Neutrophil (primary cell): Measurements from ENCODE around the gene TAOK1.

ENCODE experiments used
- H3K27ac ChIP-seq: fragments of 200-600 bp; sonication (generic); 2 replicates; pipeline ENCODE4 v1.5.1; 2016; ENCODE audit warnings: mild to moderate bottlenecking, moderate library complexity
- H3K27me3 ChIP-seq: fragments of 200-600 bp; sonication (generic); 2 replicates; pipeline ENCODE4 v1.6.0; 2016; ENCODE audit warnings: mild to moderate bottlenecking
- H3K36me3 ChIP-seq: fragments of 200-600 bp; sonication (generic); 2 replicates; pipeline ENCODE4 v1.5.1; 2017
- H3K4me1 ChIP-seq, 2 experiments: fragments of 200-600 bp in 1 of 2; sonication (generic) in 1 of 2; 1 replicate in 1 of 2; 2 replicates in 1 of 2; pipeline versions ENCODE4 v1.5.1 to v1.6.1; 2013 to 2016; ENCODE audit warnings: low read depth in 1 of 2, low read length in 1 of 2, mild to moderate bottlenecking in 1 of 2, moderate library complexity in 1 of 2; ENCODE audit not compliant: control insufficient read depth in 1 of 2, insufficient read depth in 1 of 2
- H3K4me3 ChIP-seq, 2 experiments: fragments of 200-600 bp in 1 of 2; sonication (generic) in 1 of 2; 1 replicate in 1 of 2; 2 replicates in 1 of 2; pipeline ENCODE4 v1.5.1; 2013 to 2016; ENCODE audit warnings: low read depth in 1 of 2, low read length in 1 of 2, mild to moderate bottlenecking in 1 of 2, moderate library complexity in 1 of 2
- H3K9me3 ChIP-seq: fragments of 200-600 bp; sonication (generic); 2 replicates; pipeline ENCODE4 v1.5.1; 2016
- TF ChIP-seq, protein P1 (sequence below): fragments of 200-600 bp; sonication (generic); IDR thresholded peaks from 2 replicates; pipeline ENCODE4 v1.5.1; 2016; ENCODE audit warnings: antibody characterized with exemption

TAOK1 gene

GRCh38 chr17:29524692-29525091, 134.5 kb downstream of the TAOK1 start:
- TF ChIP-seq, protein P1, sequence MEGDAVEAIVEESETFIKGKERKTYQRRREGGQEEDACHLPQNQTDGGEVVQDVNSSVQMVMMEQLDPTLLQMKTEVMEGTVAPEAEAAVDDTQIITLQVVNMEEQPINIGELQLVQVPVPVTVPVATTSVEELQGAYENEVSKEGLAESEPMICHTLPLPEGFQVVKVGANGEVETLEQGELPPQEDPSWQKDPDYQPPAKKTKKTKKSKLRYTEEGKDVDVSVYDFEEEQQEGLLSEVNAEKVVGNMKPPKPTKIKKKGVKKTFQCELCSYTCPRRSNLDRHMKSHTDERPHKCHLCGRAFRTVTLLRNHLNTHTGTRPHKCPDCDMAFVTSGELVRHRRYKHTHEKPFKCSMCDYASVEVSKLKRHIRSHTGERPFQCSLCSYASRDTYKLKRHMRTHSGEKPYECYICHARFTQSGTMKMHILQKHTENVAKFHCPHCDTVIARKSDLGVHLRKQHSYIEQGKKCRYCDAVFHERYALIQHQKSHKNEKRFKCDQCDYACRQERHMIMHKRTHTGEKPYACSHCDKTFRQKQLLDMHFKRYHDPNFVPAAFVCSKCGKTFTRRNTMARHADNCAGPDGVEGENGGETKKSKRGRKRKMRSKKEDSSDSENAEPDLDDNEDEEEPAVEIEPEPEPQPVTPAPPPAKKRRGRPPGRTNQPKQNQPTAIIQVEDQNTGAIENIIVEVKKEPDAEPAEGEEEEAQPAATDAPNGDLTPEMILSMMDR, result no peak
- Histone ChIP-seq H3K27me3 (no peaks in the 10 kb centered on the region), H3K9me3 (no peaks in the 10 kb centered on the region), H3K4me1 (no peaks in the 10 kb centered on the region), H3K4me3 (no peak overlapping the region), H3K27ac (no peak overlapping the region), H3K36me3 (peaks cover 97% of the 10 kb centered on the region)

GRCh38 chr17:29526322-29526721, 136.2 kb downstream of the TAOK1 start:
- Histone ChIP-seq H3K4me1 (no peaks in the 10 kb centered on the region), H3K9me3 (no peaks in the 10 kb centered on the region), H3K27ac (no peak overlapping the region), H3K36me3 (peaks cover 93% of the 10 kb centered on the region), H3K4me3 (no peak overlapping the region), H3K27me3 (no peaks in the 10 kb centered on the region)
- TF ChIP-seq, protein P1, result no peak

DNA sequence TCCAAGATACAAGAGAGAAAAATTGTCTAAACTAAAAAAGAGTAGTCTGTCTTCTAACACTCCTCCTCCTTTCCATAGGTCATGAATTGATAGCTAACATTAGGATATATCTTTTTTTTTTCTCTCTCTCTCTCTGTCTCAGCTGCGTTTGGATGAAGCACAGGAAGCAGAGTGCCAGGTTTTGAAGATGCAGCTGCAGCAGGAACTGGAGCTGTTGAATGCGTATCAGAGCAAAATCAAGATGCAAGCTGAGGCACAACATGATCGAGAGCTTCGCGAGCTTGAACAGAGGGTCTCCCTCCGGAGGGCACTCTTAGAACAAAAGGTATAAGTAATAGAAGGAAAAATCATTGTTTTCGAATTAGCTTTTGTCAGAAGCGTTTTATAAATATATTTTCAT, 143.8 kb downstream of the TAOK1 start:
- Histone ChIP-seq H3K4me3 (no peak overlapping the region), H3K9me3 (no peaks in the 10 kb centered on the region), H3K27ac (no peak overlapping the region), H3K27me3 (no peaks in the 10 kb centered on the region), H3K4me1 (no peaks in the 10 kb centered on the region), H3K36me3 (peaks cover 90% of the 10 kb centered on the region)
- TF ChIP-seq, protein P1, result no peak

- no peaks in the 10 kb centered on the region for H3K9me3 ChIP-seq
- TF ChIP-seq, protein P1, result no peak
- no peak overlapping the region for H3K4me3 ChIP-seq
- H3K36me3 ChIP-seq, result peaks cover 69% of the 10 kb centered on the region
- no peak overlapping the region for H3K27ac ChIP-seq
- no peaks in the 10 kb centered on the region for H3K4me1 ChIP-seq
- H3K27me3 ChIP-seq, result no peaks in the 10 kb centered on the region
Observed at GRCh38 chr17:29544066-29544465, 153.9 kb downstream of the TAOK1 start.

DNA sequence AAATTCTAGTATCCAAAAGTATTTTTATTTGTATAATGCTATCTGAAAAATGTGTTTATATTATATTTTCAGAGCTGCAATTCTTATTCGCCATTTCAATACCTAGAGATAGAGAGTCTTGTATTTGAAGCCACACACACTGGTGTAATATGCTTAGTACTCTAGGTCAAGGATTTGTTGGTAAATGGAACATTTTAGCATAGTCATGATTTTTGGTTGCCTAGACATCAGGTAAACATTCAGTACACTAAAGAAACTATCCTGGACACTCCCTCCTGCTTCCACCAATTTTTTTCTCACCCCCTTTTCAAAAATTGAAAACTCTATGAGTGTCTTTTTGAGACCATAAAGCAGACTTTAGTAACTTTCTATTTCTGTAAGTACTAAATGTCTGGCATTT, 155.9 kb downstream of the TAOK1 start:
- peaks cover 50% of the 10 kb centered on the region for H3K36me3 ChIP-seq
- no peak overlapping the region for H3K27ac ChIP-seq
- TF ChIP-seq, protein P1, result no peak

GRCh38 chr17:29546830-29547229, 156.7 kb downstream of the TAOK1 start:
- Histone ChIP-seq H3K4me3 (no peak overlapping the region), H3K27me3 (no peaks in the 10 kb centered on the region), H3K9me3 (no peaks in the 10 kb centered on the region), H3K27ac (no peak overlapping the region), H3K4me1 (no peaks in the 10 kb centered on the region), H3K36me3 (peaks cover 43% of the 10 kb centered on the region)
- TF ChIP-seq, protein P1, result no peak

More for the DNA sequence above, 155.9 kb downstream of the TAOK1 start:
- Histone ChIP-seq H3K4me1 (no peaks in the 10 kb centered on the region), H3K4me3 (no peak overlapping the region), H3K9me3 (no peaks in the 10 kb centered on the region), H3K27me3 (no peaks in the 10 kb centered on the region)
